ENCODE data around the gene RNF111.

DNA sequence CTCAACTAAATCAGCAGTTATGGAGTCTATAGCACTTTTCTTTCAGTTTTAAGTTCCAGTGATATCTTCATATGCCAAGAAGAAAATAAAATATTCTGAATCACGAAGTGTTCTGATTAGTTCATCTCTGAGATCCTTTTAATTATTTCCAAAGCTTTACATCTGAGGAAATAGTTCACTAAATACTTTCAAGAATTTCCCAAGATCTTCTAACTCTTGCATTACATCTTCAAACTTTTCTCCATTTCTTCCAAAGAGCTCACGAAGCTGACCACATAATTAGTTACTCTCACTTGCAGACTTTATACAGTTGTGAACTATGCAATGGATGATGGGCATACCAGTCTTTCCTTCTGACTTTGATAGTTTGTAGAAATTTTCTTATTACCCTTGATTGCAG is 4.2 kb upstream of the RNF111 start:
- TF ChIP-seq POLR2AphosphoS5 (IDR thresholded peaks at IDR 0.05; ENCODE audit: low read depth, low read length): no peak
- TF ChIP-seq POLR2A (IDR thresholded peaks at IDR 0.05; ENCODE audit: low read depth, low read length): no peak
- no peak for TF ChIP-seq TAF1 (IDR thresholded peaks at IDR 0.05; ENCODE audit: low read depth, low read length)
